Immature natural killer cell (primary cell): Measurements from ENCODE around the gene SKIC3. TPM values are rescaled to one million over a fixed set of nuclear protein-coding genes. Genes with fewer than 3 reads are reported as not detected.

ENCODE experiments used
- DNase-seq, 3 donors: peaks; one replicate each; pipeline ENCODE4 v3.0.0; 2022; ENCODE audit warnings: mixed read lengths in 1 of 3
- H3K27ac Mint-ChIP-seq, 6 donors: one replicate each; pipeline ENCODE4 v1.8.0; 2020; ENCODE audit warnings: mixed read lengths in 6 of 6, mild to moderate bottlenecking in 5 of 6, inconsistent platforms in 4 of 6, moderate library complexity in 3 of 6
- H3K27me3 Mint-ChIP-seq, 3 donors: one replicate each; pipeline ENCODE4 v1.8.0; 2020 to 2021; ENCODE audit warnings: low read depth in 3 of 3, mild to moderate bottlenecking in 3 of 3, mixed read lengths in 3 of 3, moderate library complexity in 3 of 3, inconsistent platforms in 1 of 3
- H3K36me3 Mint-ChIP-seq, 3 donors: one replicate each; pipeline ENCODE4 v1.8.0; 2020; ENCODE audit warnings: mixed read lengths in 3 of 3, inconsistent platforms in 2 of 3, mild to moderate bottlenecking in 2 of 3
- H3K4me1 Mint-ChIP-seq, 2 donors: one replicate each; pipeline ENCODE4 v1.8.0; 2020; ENCODE audit warnings: inconsistent platforms in 2 of 2, mild to moderate bottlenecking in 2 of 2, mixed read lengths in 2 of 2, moderate library complexity in 1 of 2
- H3K4me3 Mint-ChIP-seq, 5 donors: one replicate each; pipeline ENCODE4 v1.8.0; 2020; ENCODE audit warnings: mild to moderate bottlenecking in 5 of 5, mixed read lengths in 5 of 5, inconsistent platforms in 3 of 5, moderate library complexity in 3 of 5
- H3K9me3 Mint-ChIP-seq, 6 donors: one replicate each; pipeline ENCODE4 v1.8.0; 2020; ENCODE audit warnings: mild to moderate bottlenecking in 6 of 6, mixed read lengths in 6 of 6, inconsistent platforms in 4 of 6, moderate library complexity in 3 of 6
- polyA plus RNA-seq, 3 donors: library from polyadenylated mRNA; unstranded; fragments of 300-500 nt; fragmentation: Illumina TruSeq; gene quantifications; one replicate each; pipeline ENCODE4 v1.2.3, GENCODE V29; 2021

SKIC3 gene
- polyA plus RNA-seq, 3 donors from 2014 or later: 34.4 to 52.7 (median 50.2) TPM

DNA sequence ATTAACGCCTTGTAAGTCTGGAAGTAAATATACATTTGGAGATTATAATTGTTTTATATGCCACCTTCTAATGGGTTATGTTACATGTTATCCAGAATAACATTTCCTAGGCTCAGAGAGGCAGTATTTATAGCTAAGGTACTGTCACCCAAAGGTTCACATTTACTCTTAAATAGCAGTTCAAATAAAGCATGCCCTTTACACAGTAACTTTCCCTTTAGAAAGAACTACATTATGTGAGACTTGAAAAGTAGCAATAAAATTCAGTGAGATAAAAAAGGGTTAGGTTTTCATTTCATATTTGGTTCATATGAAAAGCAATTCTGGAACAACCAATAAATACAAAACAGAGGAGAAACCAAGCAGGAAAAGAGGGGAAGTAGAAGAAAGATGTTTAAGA is 35.1 kb downstream of the SKIC3 start:
- peak overlapping the region in 1 of 6 donors; percentile 58 for H3K27ac Mint-ChIP-seq
- DNase-seq: no peak
- H3K27me3 Mint-ChIP-seq: no peaks in the 10 kb centered on the region
- H3K36me3 Mint-ChIP-seq: peaks cover 32 to 55% (median 49%) of the 10 kb centered on the region in 3 donors
- H3K4me3 Mint-ChIP-seq: no peak overlapping the region
- H3K9me3 Mint-ChIP-seq: no peaks in the 10 kb centered on the region
- H3K4me1 Mint-ChIP-seq: no peaks in the 10 kb centered on the region

DNA sequence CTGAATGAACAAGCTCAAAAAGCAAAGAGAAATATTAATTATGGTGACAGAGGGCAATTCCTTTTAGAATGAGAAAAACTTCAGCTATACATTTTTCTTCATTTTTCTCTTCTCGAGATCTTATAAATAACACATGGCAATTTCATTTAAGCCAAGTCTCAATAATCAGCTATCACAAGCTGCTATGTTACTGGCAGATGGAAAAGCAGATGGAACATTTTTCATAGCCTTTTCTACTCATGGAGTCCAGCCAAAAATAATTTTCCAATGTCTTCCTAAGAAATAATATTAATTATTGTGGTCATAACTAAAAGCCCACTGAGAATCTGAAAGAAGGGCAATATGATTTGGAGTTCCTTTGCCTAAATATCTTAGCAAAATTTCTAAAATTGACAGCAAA is 35.6 kb downstream of the SKIC3 start:
- Mint-ChIP-seq H3K36me3 (peaks cover 32 to 55% (median 49%) of the 10 kb centered on the region in 3 donors), H3K4me1 (no peaks in the 10 kb centered on the region), H3K4me3 (no peak overlapping the region), H3K9me3 (no peaks in the 10 kb centered on the region), H3K27me3 (no peaks in the 10 kb centered on the region), H3K27ac (no peak overlapping the region)
- no peak for DNase-seq

DNA sequence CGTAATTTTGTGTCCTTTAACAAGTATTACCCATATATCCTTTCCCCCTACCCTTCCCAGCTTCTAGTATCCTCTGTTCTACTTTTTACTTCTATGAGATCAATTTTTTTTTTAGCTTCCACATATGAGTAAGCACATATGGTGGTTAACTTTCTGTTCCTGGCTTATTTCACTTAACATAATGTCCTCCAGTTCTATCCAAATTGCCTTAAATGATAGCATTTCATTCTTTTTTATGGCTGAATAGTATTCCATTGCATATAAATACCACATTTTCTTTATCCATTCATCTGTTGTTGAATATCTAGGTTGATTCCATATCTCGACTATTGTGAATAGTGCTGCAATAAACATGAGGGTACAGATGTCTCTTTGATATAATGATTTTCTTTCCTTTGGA is 36.4 kb downstream of the SKIC3 start:
- Mint-ChIP-seq H3K9me3 (no peaks in the 10 kb centered on the region), H3K27me3 (no peaks in the 10 kb centered on the region), H3K27ac (no peak overlapping the region), H3K36me3 (peaks cover 32 to 54% (median 49%) of the 10 kb centered on the region in 3 donors), H3K4me3 (no peak overlapping the region), H3K4me1 (no peaks in the 10 kb centered on the region)
- DNase-seq: no peak

GRCh38 chr5:95511606-95512005 is 43.2 kb downstream of the SKIC3 start:
- no peaks in the 10 kb centered on the region for H3K4me1 Mint-ChIP-seq
- no peaks in the 10 kb centered on the region for H3K27me3 Mint-ChIP-seq
- no peaks in the 10 kb centered on the region for H3K9me3 Mint-ChIP-seq

GRCh38 chr5:95508550-95508949 is 46.2 kb downstream of the SKIC3 start:
- H3K27ac Mint-ChIP-seq: peak overlapping the region in 3 of 6 donors; percentile 24 to 38 (median 26)
- H3K4me3 Mint-ChIP-seq: no peak overlapping the region
- no peaks in the 10 kb centered on the region for H3K27me3 Mint-ChIP-seq
- H3K36me3 Mint-ChIP-seq: peaks cover 20 to 60% (median 35%) of the 10 kb centered on the region in 3 donors
- H3K9me3 Mint-ChIP-seq: no peaks in the 10 kb centered on the region
- H3K4me1 Mint-ChIP-seq: no peaks in the 10 kb centered on the region
- no peak for DNase-seq

More at GRCh38 chr5:95511606-95512005, 43.2 kb downstream of the SKIC3 start:
- DNase-seq: no peak
- no peak overlapping the region for H3K4me3 Mint-ChIP-seq
- H3K27ac Mint-ChIP-seq: peak overlapping the region in 2 of 6 donors; percentile 9 to 12
- H3K36me3 Mint-ChIP-seq: peaks cover 24 to 57% (median 40%) of the 10 kb centered on the region in 3 donors

Other genes starting within 250 kb of the SKIC3 start
- under 1 TPM in 1 of 3 donors, not detected in 2; 0.55 TPM for gene FAM81B, start 163.6 kb downstream of the SKIC3 start, polyA plus RNA-seq
- 10 to 100 TPM; 11.0 to 14.7 (median 11.8) TPM for gene ARSK, start 124 bp upstream of the SKIC3 start, polyA plus RNA-seq
- gene GPR150, start 65.1 kb upstream of the SKIC3 start, polyA plus RNA-seq: 1 to 10 TPM in 2 of 3 donors, under 1 TPM in 1; 0.94 to 1.9 (median 1.2) TPM
- 1 to 10 TPM in 2 of 3 donors, under 1 TPM in 1; 0.98 to 9.3 (median 2.4) TPM for gene RFESD, start 91.8 kb upstream of the SKIC3 start, polyA plus RNA-seq
- gene SPATA9, start 128.0 kb upstream of the SKIC3 start, polyA plus RNA-seq: 1 to 10 TPM in 2 of 3 donors, not detected in 1; 1.4 to 1.6 TPM
- gene RHOBTB3, start 176.4 kb upstream of the SKIC3 start, polyA plus RNA-seq: 10 to 100 TPM; 22.9 to 44.6 (median 25.7) TPM